ENCODE results near the gene OTX1.
"Not testable (repeated sequence)": the region's sequence is repeated elsewhere in the genome, so short reads cannot be mapped to it uniquely, and the experiment has no call there.

OTX1 gene

DNA sequence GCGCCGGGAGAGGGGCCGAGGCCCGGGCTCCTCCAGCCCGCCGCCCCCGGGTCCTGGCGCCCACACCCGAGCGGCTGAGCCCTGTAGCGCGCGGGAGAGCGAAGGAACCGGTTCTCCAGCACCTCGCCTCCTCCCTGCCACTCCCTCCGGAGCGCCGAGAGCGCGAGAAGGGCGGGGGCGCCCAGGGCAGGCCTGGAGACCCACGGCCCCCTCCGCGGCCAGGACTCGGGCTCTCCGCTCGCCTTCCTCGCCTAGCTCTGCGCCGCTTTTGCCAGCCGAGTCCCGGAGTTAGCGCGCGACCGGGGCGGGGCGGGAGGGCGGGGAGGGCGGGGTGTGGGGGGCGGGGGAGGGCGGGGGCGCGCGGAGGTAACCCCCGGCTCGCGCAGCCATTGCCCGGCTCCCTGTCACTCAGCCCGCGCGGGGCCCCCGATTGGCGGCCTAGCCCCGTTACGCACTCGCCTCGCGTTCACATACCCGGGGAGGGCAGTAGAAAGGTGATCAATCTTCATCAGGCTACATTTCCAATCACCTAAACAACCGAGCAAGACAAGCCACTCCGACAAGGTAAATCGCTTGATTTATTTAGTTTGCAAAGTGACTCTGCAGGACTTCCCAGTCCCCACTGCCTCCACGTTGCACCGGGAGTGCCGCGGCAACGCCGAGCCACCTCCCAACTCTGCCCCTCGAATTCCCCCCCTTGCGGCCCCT is at the start of gene OTX1:
OTX1 (plus strand) TSS at position 497 of the 708 bp plus-strand sequence. CDS start 2,161 bp downstream, outside the sequence.
- DNase-seq (ENCODE audit: low spot score) = peak; percentile 48

DNA sequence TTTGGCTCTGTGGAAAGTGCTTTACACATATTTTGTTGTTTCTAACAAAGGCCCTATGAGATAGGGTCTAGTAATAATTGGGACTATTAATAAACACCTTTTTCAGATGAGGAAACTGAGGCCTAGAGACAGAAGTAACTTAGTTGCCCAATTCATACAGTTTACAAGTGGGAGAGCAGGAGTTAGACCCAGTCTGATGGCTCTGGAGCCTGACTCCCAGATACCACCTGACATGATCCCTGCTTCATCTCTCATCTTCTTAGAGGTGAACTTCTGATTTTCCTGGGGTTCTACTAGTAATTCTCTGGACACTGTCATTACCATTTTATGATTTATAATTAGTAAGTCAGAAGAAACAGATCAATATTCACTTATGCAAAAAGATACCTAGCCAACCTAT is 49.1 kb upstream of the OTX1 start:
- no peak for DNase-seq (ENCODE audit: low spot score)

DNA sequence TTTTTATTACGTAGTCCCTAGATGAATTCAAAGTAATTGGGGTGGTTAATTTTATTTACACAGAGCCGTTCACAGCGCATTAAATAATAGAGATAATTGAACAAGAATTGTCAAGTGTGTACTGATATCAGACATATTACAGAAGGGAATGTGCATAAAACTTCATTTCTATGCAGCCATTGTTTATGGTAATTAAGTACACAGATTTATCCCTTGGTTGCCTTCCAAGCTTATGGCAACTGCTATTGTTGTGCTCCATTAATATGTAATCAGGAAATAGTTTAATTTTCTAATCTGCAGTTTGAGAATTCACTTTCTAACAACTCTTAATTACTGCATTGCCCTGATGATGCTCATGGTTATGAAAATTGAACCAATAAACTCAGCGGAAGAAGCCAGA is 47.3 kb upstream of the OTX1 start:
- no peak for DNase-seq (ENCODE audit: low spot score)

DNA sequence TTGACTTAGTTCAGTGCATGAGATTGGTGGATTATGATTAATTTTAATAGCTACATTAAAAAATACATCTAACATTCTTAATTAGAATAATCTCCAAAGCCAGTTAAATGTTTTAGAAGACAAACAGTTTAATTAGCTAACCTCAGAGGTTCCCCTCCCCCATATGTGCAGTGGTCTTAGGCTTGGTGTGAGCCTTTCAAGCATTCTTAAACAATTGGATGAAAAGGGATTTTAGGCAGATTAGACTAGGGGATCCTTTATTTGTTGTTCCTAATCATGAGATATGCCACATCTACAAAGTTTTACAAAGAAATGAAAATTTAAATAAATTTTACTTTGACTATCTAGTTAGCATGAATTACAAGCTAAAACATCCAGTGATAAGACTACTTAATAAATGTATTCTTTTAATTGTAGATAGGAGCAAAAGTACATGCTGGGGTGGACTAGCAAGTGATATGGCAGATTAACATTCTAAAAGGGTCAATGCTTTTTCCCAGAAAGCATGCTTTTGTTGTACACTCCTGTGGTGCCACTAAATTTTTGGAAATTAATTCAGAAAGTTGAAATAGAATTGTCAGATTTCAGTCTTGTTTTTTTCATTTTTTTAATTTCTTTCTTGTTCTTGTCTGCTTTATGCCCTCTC is 42.7 kb upstream of the OTX1 start:
- no peak for DNase-seq (ENCODE audit: low spot score)

DNA sequence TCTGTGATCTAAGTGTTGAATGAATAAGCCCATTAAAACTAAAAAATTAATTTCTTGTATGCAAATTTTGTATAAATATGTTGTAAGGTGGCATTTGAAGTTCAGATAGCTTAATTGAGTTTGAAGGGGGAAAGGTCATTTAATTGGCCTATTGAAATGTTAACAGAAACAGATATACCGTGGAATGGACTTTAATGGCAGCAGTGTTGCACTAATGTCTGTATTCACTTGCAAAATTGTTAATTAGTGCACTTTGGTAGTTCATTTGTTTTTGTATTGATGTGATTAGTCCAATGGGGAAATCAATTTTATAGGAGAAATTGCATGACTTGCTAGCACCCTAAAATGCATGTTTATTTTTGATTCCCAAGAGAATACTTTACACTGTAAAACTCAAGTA is 41.8 kb upstream of the OTX1 start:
- no peak for DNase-seq (ENCODE audit: low spot score)

DNA sequence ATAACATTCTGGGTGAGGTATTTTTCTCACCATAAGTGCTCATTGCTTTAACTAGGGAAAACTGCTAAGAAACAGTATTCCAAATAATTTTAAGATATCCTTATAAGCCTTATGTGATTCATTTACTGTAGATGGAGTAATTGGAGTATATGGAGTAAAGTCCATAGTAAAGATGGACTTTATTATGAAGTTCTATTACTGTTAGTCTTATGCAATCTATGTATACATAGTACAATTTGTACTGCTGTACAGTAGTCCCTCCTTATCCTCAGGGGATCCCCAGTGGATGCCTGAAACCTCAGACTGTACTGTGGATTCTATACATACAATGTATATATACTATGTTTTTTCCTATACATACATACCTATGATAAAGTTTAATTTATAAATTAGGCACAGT is 41.1 kb upstream of the OTX1 start:
- no peak for DNase-seq (ENCODE audit: low spot score)

DNA sequence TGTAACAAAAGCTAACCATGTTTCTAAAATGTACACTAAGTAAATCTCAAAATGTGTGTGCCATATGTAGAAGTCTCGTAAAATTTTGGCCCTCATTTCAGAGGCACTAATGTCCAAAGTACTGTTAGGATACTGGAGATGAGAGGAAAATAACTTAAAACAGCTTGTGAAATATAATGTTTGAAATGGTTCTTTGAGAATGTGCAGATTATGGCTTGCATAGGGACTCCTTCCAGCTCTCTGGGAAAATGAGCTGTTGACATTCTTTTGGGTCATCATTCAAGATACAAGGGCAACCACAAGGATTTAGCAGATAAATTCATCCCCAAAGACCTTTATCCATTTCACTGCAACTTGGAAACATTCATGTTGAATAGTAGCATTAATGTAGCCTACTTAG is 38.1 kb upstream of the OTX1 start:
- DNase-seq (ENCODE audit: low spot score) = no peak

DNA sequence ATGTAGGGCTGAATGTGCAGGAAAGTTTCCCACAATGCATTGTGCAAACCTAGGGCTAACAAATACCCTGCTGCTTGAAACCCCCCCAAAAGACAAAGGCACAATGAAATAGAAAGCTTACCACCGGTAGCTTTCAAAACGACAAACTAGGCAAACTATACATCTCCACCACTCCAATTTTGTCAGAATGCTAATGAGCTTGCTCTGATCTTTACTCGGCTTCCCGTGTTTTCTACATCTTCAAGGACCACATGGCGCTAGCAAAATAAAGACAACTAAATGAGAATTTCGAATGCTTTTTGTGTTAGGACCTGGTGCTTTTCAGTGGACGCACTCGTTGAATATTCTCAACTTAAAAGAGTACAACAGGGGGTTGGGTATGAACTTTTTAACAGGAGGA is 37.2 kb upstream of the OTX1 start:
- DNase-seq (ENCODE audit: low spot score) = no peak

DNA sequence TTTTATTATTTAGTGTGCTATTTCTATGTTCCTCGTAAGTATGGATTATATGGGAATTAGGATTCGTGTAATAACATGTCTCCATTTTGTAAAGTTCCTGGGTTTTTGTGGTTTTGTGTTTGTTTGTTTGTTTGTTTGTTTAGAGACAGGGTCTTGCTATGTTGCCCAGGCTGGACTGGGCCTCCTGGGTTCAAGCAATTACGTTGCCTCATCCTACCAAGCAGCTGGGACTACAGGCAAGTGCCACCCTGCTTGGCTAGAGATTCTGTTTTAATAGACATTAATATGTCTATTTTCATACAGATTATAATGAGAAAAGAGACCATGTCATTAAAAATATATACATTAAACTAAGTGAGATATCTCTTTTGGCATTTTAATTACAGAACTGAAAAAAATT is 35.2 kb upstream of the OTX1 start:
- no peak for DNase-seq (ENCODE audit: low spot score)

DNA sequence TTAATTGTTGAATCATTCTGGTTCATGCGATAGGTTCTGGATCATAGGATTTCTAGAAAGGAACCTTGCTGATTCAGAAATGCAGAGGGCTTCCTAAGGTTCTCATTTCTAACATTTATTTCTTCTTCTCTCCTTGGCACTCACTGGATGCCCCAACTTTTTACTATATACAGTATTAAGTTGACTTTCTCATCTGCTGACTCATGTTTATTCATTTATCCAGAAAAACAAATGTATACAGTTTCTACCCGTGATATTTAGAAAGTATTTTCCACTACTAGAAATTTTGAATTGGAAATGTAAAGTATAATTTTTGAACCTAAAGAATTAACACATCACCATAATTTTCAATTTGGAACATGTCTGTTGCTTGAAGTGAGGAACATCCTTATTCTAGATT is 32.2 kb upstream of the OTX1 start:
- no peak for DNase-seq (ENCODE audit: low spot score)

DNA sequence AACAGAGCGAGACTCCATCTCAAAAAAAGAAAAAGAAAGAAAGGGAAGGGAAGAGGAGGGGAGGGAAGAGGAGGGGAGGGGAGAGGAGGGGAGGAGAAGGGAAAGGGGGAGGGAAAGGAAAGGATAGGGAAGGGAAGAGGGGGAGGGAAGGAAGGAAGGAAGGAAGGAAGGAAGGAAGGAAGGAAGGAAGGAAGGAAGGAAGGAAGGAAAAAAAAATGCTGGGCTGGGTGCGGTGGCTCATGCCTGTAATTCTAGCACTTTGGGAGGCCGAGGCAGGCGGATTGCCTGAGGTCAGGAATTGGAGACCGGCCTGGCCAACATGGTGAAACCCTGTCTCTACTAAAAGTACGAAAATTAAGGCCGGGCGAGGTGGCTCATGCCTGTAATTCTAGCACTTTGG is 30.9 kb upstream of the OTX1 start:
- DNase-seq (ENCODE audit: low spot score) = not testable (repeated sequence)

DNA sequence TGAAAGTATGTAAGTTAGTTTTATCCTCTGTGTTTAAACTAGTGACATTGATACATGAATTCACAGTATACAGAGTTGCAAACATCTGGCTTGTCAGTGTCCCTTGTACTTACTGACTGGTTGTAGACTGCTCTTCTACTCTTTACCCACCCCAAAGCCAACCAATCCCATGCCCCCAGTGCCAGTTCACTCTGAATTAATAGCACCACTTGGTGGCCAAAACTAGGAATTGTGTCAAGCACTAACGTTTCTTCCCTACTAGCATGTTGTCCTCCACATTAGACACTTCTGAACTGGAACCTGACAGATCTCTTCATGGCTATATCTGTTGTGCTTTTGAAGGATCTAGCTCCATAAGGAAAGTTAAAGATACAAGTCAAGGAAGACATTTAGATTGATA is 27.2 kb upstream of the OTX1 start:
- no peak for DNase-seq (ENCODE audit: low spot score)

DNA sequence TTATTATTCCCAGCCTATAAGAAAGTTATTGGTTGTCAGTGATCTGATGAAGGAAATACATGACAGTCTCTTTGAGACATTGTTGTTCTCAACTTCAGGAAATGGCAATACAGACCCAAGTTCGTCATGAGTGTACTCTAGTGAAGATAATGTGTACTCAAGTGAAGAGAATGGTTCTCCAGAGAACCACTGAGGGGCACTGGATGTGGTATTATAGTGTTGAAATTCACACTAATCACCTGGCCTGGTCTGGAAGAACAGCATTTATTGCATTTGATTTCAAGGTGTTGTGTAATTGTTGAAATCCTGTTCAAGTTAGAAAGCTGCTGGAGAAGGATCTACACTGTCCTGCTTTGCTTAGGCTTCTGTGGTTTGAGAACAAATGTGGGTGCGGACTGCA is 23.4 kb upstream of the OTX1 start:
- DNase-seq (ENCODE audit: low spot score) = no peak

DNA sequence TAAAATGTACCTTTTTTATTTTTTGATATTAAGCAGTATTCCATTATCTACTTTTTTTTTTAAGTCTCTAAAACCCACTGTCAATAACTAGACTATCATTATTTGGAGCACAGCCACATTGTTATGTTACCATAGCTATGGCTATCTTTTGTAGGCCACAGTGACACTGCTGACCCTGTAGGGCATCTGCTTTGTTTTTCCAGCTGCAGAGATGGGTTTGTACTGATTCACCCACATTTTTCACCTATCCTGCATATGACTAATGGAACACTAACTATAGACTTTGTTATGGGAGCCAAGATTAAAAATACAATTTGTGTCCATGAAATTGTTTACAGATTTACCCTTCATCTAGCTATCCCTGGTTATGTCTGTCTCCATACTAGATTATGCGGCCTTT is 21.6 kb upstream of the OTX1 start:
- no peak for DNase-seq (ENCODE audit: low spot score)

DNA sequence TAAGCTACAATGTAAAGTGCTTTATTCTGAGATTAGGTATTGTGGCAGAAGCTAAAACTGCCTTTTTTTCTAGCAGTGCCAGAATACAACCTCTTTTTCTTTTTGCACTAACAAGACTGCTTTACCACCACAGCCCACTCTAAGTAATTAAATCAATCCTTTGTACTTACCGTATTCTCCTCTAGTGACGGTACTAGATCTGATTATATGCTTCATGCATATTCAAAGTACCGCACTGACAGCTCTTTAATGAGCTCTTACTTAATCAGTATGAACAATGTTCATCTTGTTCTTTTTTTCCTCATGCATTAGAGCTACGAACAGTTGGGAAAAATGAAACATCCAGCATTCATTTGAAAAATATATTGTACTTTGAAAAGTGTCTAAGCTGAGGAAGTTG is 16.1 kb upstream of the OTX1 start:
- no peak for DNase-seq (ENCODE audit: low spot score)

DNA sequence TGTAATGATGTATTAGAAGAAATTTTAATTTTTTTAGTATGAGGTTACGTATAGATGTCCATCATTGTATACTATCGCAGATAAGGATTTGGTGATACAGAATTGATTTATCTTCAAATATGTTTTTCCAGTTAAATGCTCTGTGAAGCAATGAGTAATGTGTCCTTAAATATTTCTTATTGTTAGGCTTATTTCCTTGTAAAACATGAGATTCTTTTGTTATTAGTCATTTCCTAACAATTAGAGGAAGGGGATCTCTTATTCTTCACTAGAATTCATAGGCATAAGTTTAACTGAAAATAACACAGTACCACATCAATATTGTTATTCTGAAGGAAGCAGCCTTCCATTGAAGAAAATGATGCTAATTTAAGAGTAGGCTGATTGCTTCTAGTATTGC is 15.5 kb upstream of the OTX1 start:
- no peak for DNase-seq (ENCODE audit: low spot score)

DNA sequence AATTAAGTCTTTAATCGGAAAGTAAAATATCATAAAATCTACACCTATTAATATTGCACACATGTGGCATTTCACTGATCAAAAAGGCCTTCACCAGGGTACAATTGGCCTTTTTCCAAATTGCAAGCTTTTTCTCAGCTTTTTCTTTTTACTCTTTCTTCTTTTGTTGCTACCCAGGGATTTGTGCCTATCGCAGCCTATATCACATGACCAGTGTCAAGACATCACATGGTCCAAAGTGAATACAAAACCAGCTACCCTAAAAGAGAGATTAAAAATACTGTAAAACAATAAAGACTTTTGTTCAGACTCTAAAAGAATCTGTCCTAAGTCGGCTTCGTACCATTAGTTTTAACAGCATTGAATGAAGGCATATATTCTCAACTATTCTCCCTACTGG is 15.0 kb upstream of the OTX1 start:
- DNase-seq (ENCODE audit: low spot score) = no peak

DNA sequence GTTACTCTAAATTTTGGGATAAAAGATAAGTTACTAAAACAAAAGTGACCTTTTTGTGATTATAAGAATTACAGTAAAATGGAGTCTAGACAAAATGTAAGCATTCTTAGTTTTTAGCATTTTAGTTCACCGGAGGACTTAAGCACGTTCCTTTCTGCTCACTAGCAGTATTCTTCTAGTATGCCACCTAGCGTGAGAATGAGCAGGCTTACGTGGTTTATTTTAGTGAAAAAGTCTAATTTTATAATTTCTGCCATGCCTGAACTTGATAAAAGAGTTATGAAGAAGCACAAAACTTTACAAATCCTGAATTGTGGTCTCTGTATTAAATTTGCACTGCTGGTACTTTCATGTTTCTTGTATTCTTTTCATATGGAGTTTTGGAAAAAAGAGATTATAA is 12.6 kb upstream of the OTX1 start:
- DNase-seq (ENCODE audit: low spot score) = no peak

DNA sequence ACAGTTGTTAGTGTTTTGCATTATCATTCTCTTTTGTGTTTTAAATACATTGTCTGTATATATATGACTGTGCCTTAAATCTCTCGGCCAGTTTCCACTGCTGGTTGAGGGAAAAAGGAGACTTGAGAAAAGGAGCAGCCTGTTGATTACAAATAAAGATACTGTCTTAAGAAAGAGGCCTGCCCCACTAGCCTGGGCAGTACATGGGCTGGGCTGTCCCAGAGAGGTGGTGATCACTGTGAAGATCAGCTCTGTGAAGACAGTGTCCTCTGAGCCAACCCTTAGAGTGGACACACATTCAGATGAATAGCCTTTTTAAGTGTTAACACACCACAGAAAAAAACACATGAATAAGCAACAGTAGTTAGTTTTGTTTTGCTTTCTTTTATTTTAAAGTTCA is 10.0 kb upstream of the OTX1 start:
- DNase-seq (ENCODE audit: low spot score) = no peak

DNA sequence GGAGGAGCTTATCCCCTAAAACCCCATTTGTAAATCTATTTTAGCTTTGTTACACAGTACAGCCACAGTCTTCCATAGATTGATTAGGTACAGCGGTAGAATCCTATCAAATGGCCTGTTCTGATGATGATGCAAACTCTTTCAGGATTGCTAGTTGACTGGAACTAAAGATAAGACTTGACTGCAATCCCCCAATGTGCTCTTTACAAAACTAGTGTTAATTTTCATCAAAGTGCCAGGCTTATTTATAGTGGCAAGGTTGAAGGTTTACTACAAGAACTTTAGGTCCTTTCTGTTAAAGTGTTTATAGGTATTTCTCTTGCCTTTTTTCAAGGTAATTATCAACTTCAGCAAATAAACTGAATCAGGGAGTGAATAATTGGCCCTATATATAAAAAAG is 9.0 kb upstream of the OTX1 start:
- no peak for DNase-seq (ENCODE audit: low spot score)

DNA sequence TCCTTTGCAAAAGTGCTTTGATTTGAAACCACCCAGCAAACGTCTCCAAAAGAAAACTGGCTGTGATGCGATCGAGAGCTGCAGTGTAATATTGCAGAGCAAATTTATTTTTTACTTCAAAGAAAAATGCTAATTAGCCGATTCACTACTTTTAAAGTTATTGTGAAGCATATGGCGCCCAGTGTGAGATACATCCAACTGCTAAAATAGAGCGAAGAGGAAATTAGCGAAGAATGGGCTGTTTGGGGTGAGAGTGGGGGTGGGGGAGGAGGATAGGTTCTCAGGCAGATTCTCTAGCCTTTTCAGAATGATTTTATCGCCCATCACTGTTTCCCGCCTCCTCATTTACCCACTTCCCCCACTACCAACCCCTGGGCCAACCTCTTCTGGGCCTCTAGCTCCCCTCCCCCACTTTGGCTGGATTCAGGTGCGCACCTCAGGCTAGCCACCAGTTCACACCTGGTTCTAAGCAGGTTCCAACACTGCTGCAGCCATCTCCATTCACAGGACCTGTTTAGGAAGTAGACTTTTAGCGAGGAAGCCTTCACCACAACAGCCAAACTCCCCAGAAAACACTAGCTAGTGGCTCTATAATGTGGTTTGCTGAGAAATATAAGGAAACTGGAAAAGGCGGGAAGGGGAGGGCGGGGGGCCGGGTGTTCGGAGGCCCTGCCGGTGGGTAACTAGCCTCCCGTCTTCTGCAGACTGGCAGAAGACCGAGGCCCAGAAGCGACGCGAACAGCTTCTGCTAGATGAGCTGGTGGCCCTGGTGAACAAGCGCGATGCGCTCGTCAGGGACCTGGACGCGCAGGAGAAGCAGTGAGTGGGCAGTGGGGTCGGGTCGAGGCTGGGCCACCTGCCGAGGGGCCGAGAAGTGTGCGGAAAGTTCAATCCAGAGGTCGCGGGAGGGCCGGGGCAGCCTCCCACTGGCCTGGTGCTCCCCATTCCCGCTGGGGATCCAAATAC is 6.0 kb upstream of the OTX1 start:
- DNase-seq (ENCODE audit: low spot score) = no peak

DNA sequence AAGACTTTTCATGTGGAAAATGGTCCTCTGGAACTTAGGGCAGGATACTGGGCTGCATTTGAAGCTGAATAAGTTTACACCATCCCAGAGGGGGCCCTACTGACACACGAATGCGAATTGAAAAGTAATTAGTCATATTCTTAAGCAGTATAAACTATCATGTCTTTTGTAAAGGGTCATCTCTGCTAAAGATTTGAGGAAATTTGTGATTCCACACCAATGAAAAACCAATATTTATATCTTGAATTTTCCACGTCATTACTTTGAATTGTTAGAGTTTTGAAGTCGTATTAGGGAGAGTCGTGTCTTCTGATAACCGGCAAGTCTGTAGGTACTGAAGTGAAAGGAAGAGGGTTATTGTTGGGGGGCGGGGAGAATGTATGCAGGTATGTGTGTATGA is 4.1 kb upstream of the OTX1 start:
- no peak for DNase-seq (ENCODE audit: low spot score)

DNA sequence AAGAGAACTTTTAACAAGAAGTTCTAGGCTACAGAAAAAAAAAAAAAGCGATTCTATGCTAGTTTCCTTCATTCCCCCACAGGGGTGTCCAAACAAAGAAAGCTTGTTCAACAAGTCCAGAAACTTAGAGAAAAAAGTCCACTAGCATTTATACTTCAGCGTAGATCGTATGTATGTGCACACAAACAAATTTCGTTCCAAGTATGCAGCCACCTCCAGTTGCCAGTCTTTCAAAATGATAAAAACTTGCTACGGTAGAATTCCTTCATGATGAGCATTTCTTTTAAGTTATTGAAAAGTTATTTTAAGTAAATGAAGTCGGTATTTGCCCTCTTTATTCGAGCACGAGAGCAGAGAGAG is 3.7 kb upstream of the OTX1 start:
- no peak for DNase-seq (ENCODE audit: low spot score)

Data from CD4-positive, alpha-beta T cell treated with Interleukin-2 at 100 ng/mL for 4 hours (primary cell).